NT2/D1 (cell line): ENCODE measurements around the gene PAK1.

Source experiments
- SUZ12 ChIP-seq: IDR thresholded peaks from 2 replicates; pipeline ENCODE4 v1.6.1; 2011; ENCODE audit not compliant: insufficient read length, insufficient read depth; ENCODE audit errors: extremely low read depth
- YY1 ChIP-seq: IDR thresholded peaks from 2 replicates; pipeline ENCODE4 v1.6.1; 2011; ENCODE audit not compliant: insufficient read length, insufficient read depth
- ZNF274 ChIP-seq: IDR thresholded peaks from 2 replicates; pipeline ENCODE4 v1.6.1; 2011; ENCODE audit warnings: mild to moderate bottlenecking, low read depth, low read length

DNA sequence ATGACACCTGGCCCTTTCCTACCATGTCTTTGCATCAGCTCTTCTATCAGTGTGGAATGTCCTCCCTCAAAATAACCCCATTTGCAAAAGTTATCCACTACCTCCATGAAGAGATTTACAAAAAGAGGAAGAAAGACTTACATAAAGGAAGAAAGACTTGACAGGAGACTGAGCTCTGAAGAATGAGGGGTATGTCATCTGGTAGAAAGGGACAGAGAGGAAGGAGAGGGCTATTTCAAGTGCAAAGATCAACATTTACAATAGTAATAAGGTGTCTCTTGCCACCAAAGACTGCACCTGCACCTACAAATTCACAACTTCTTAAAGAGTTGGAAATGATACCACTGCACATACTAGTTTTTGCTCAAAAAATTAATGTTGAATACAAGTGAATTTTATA, 18.2 kb downstream of the PAK1 start:
- no peak for TF ChIP-seq SUZ12
- no peak for TF ChIP-seq YY1
- no peak for TF ChIP-seq ZNF274
